BLaER1 treated with 17β-estradiol and CSF1 and Interleukin-3, amounts not matched to agents 10 nM and 100 nM (cell line): ENCODE data around the gene RAB5IF.
A peak's percentile ranks its signal among the peaks of the same experiment; 100 is the strongest.
"Not testable (repeated sequence)": the region's sequence is repeated elsewhere in the genome, so short reads cannot be mapped to it uniquely, and the experiment has no call there.

Source experiments
- H3K27ac ChIP-seq, 11 experiments: shearing (Covaris generic); formaldehyde crosslinking; 2 replicates each; pipeline ENCODE4 v1.8.1; 2022
- H3K27me3 ChIP-seq, 11 experiments: shearing (Covaris generic); formaldehyde crosslinking; 2 replicates each; pipeline ENCODE4 v1.8.1; 2022
- H3K36me3 ChIP-seq, 11 experiments: shearing (Covaris generic); formaldehyde crosslinking; 2 replicates each; pipeline ENCODE4 v1.8.1; 2022
- H3K4me1 ChIP-seq, 10 experiments: shearing (Covaris generic); formaldehyde crosslinking; 2 replicates each; pipeline ENCODE4 v1.8.1; 2022
- H3K4me2 ChIP-seq, 11 experiments: shearing (Covaris generic); formaldehyde crosslinking; 2 replicates each; pipeline ENCODE4 v1.8.1; 2022
- H3K4me3 ChIP-seq, 10 experiments: shearing (Covaris generic); formaldehyde crosslinking; 2 replicates each; pipeline ENCODE4 v1.8.1; 2022
- H3K9ac ChIP-seq, 11 experiments: shearing (Covaris generic); formaldehyde crosslinking; 2 replicates each; pipeline ENCODE4 v1.8.1; 2022
- H3K9me3 ChIP-seq, 11 experiments: shearing (Covaris generic); formaldehyde crosslinking; replicated peaks in 1 of 11; 2 replicates each; pipeline ENCODE4 v1.8.1; 2022
- H4K20me1 ChIP-seq, 11 experiments: shearing (Covaris generic); formaldehyde crosslinking; 2 replicates each; pipeline ENCODE4 v1.8.1; 2022
- Cebpa-rat ChIP-seq, 11 experiments: shearing (Covaris generic); IDR thresholded peaks; 2 replicates each; pipeline ENCODE4 v1.8.1; 2022

The RAB5IF gene

GRCh38 chr20:36593347-36593929 is 12.1 kb upstream of the RAB5IF start:
- Histone ChIP-seq H3K4me3 (no peak overlapping the region), H4K20me1 (peaks cover 0 to 71% (median 69%) of the 10 kb centered on the region in 11 experiments; a peak in 20 of 22 replicates), H3K27me3 (no peaks in the 10 kb centered on the region), H3K9me3 (no peaks in the 10 kb centered on the region), H3K27ac (peak overlapping the region in 8 of 11 experiments; percentile 16 to 56 (median 40); a peak in 16 of 22 replicates), H3K4me1 (peaks cover 48 to 77% (median 60%) of the 10 kb centered on the region in 10 experiments), H3K9ac (peak overlapping the region in 1 of 11 experiments; percentile 21; a peak in 2 of 22 replicates), H3K4me2 (peak overlapping the region in 8 of 11 experiments; percentile 2 to 86 (median 36); a peak in 11 of 22 replicates), H3K36me3 (peaks cover 16 to 87% (median 69%) of the 10 kb centered on the region in 11 experiments)
- no peak for TF ChIP-seq Cebpa-rat (IDR thresholded peaks at IDR 0.05)

DNA sequence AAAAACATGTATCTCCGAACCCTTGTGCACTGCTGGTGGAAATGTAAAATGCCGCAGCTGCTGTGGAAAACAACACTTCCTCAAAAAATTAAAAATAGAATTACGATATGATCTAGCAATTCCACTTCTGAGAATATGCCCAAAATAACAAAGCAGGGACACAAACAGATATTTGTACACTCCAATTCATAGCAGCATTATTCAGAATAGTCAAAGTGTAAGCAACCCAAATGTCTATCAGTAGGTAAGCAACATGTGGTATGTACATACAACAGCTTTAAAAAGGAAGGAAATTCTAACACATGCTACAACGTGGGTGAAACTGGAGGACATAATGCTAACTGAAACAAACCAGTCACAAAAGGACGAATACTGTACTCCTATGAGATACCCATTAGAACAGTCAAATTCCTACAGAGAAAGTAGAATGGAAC is 5.7 kb upstream of the RAB5IF start:
- H3K4me1 ChIP-seq: peaks cover 68 to 89% (median 85%) of the 10 kb centered on the region in 10 experiments
- peak overlapping the region in 1 of 10 experiments; percentile 12; a peak in 2 of 20 replicates for H3K4me3 ChIP-seq
- H3K27ac ChIP-seq: peak overlapping the region; percentile 49 to 79 (median 75); a peak in 21 of 22 replicates

GRCh38 chr20:36601540-36601939 is 4.0 kb upstream of the RAB5IF start:
- H3K4me3 ChIP-seq: no peak overlapping the region
- H3K27me3 ChIP-seq: no peaks in the 10 kb centered on the region
- peaks cover 0 to 9% (median 8%) of the 10 kb centered on the region in 11 experiments; a peak in 14 of 22 replicates for H4K20me1 ChIP-seq
- peak overlapping the region in 7 of 11 experiments; percentile 14 to 78 (median 49); a peak in 8 of 22 replicates for H3K27ac ChIP-seq
- H3K9ac ChIP-seq: no peak overlapping the region
- peaks cover 0 to 15% (median 2%) of the 10 kb centered on the region in 11 experiments; a peak in 6 of 22 replicates for H3K36me3 ChIP-seq
- peak overlapping the region; percentile 38 to 83 (median 63); a peak in 19 of 22 replicates for H3K4me2 ChIP-seq
- TF ChIP-seq Cebpa-rat (IDR thresholded peaks at IDR 0.05): no peak
- peaks cover 59 to 78% (median 74%) of the 10 kb centered on the region in 10 experiments for H3K4me1 ChIP-seq
- H3K9me3 ChIP-seq: no peaks in the 10 kb centered on the region

More for the DNA sequence above, 5.7 kb upstream of the RAB5IF start:
- no peaks in the 10 kb centered on the region for H3K27me3 ChIP-seq
- peaks cover 0 to 23% (median 5%) of the 10 kb centered on the region in 11 experiments; a peak in 8 of 22 replicates for H3K36me3 ChIP-seq
- peak overlapping the region; percentile 38 to 83 (median 63) for H3K4me2 ChIP-seq
- H3K9me3 ChIP-seq: no peaks in the 10 kb centered on the region
- peak overlapping the region; percentile 29 to 65 (median 50); a peak in 19 of 22 replicates for H3K9ac ChIP-seq
- H4K20me1 ChIP-seq: peaks cover 0 to 6% (median 5%) of the 10 kb centered on the region in 11 experiments; a peak in 12 of 22 replicates
- no peak for TF ChIP-seq Cebpa-rat (IDR thresholded peaks at IDR 0.05)

GRCh38 chr20:36604952-36605398 is 604 bp upstream of the RAB5IF start:
- Histone ChIP-seq H3K36me3 (peaks cover 23 to 28% (median 26%) of the 10 kb centered on the region in 11 experiments), H3K27me3 (no peaks in the 10 kb centered on the region), H3K4me1 (peaks cover 47 to 59% (median 54%) of the 10 kb centered on the region in 10 experiments), H4K20me1 (peaks cover 16 to 41% (median 38%) of the 10 kb centered on the region in 11 experiments; a peak in 18 of 22 replicates), H3K4me3 (peak overlapping the region; percentile 81 to 100 (median 92)), H3K27ac (peak overlapping the region; percentile 78 to 95 (median 91)), H3K9ac (peak overlapping the region; percentile 91 to 97 (median 94)), H3K9me3 (no peaks in the 10 kb centered on the region), H3K4me2 (peak overlapping the region; percentile 78 to 94 (median 88))
- TF ChIP-seq Cebpa-rat (IDR thresholded peaks at IDR 0.05): no peak

DNA sequence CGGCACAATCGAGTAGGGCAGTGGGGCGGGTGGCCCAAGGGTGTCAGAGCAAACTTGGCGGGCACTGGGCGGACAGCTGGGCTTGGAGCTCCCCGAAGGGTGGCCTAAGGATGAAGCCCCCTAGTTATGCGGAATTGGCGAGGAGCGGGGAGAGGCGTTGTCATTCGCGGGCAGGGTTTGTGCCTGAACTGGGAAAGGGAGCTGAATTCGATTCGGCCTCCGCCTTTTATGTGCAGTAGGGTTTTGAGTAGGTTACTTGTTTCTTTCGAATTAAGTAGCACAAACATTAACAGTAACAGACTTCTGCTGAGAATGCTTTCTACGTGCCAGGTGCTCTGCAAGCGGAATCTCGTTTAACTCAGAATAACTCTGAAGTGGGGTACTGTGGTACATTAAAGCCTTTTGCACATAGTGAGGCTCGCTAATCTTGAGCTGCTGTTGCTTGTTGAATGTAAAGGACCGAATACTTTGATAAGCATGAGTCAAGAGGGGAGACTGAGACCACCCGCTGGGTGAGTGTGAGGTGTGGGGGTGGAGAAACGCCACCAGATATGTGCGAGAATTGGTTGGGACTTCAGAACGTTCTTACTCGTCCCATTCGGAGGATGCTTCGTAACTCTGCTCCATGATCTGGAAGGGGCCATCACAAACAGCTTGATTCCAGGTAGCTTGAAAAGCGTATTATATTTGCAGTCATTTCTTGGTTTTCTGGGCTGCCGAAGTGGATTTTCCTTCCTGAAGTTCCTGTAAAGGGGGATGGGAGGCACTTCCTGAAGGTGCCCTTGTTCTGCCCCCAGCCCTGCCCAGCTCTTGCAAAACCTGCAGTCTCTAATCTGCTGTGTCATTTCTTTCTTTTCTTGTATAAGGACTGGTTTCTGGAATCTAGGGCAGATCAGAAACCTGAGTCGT is 833 bp downstream of the RAB5IF start:
- Histone ChIP-seq H3K4me3 (peak overlapping the region; percentile 81 to 100 (median 92)), H3K9ac (peak overlapping the region; percentile 91 to 97 (median 94)), H4K20me1 (peaks cover 16 to 55% (median 51%) of the 10 kb centered on the region in 11 experiments; a peak in 20 of 22 replicates), H3K9me3 (no peaks in the 10 kb centered on the region), H3K4me1 (peaks cover 32 to 45% (median 40%) of the 10 kb centered on the region in 10 experiments), H3K27ac (peak overlapping the region; percentile 78 to 95 (median 91)), H3K27me3 (no peaks in the 10 kb centered on the region), H3K4me2 (peak overlapping the region; percentile 78 to 97 (median 85)), H3K36me3 (peaks cover 37 to 42% (median 41%) of the 10 kb centered on the region in 11 experiments)
- TF ChIP-seq Cebpa-rat (IDR thresholded peaks at IDR 0.05): 0 out of 22 replicates have a peak, but pooled peaks of 2 of the 11 experiments have one; percentile 8 to 41

GRCh38 chr20:36607586-36608387 is 2.2 kb downstream of the RAB5IF start:
- H3K27ac ChIP-seq: peak overlapping the region in 10 of 11 experiments; percentile 78 to 95 (median 92); a peak in 18 of 22 replicates
- peaks cover 16 to 69% (median 65%) of the 10 kb centered on the region in 11 experiments; a peak in 21 of 22 replicates for H4K20me1 ChIP-seq
- peak overlapping the region; percentile 78 to 97 (median 85) for H3K4me2 ChIP-seq
- peaks cover 28 to 39% (median 33%) of the 10 kb centered on the region in 10 experiments for H3K4me1 ChIP-seq
- no peaks in the 10 kb centered on the region for H3K27me3 ChIP-seq
- H3K36me3 ChIP-seq: peaks cover 51 to 56% (median 54%) of the 10 kb centered on the region in 11 experiments
- no peaks in the 10 kb centered on the region for H3K9me3 ChIP-seq
- peak overlapping the region; percentile 91 to 97 (median 94); a peak in 20 of 22 replicates for H3K9ac ChIP-seq
- no peak for TF ChIP-seq Cebpa-rat (IDR thresholded peaks at IDR 0.05)
- H3K4me3 ChIP-seq: peak overlapping the region; percentile 81 to 100 (median 92); a peak in 17 of 20 replicates

DNA sequence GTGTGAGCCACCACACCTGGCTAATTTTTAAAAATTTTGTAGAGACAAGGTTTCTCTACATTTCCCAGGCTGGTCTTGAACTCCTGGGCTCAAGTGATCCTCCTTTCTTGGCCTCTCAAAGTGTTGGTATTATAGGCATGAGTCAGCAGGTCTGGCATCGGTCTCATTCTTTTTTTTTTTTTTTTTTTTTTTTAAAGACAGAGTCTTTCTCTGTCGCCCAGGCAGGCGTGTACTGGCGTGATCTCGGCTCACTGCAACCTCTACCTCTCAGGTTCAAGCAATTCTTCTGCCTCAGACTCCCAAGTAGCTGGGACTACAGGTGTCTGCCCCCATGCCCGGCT is 2.8 kb downstream of the RAB5IF start:
- Histone ChIP-seq H3K9ac (peak overlapping the region in 1 of 11 experiments; percentile 94; a peak in 1 of 22 replicates), H3K36me3 (peaks cover 57 to 62% (median 60%) of the 10 kb centered on the region in 11 experiments), H3K27ac (peak overlapping the region in 3 of 11 experiments; percentile 90 to 94 (median 92); a peak in 3 of 22 replicates), H3K4me2 (peak overlapping the region in 3 of 11 experiments; percentile 81 to 90 (median 84); a peak in 4 of 22 replicates), H4K20me1 (peaks cover 16 to 75% (median 71%) of the 10 kb centered on the region in 11 experiments; a peak in 21 of 22 replicates), H3K4me1 (peaks cover 28 to 35% (median 32%) of the 10 kb centered on the region in 10 experiments)
- not testable (repeated sequence) for H3K27me3 ChIP-seq, H3K9me3 ChIP-seq, H3K4me3 ChIP-seq
